Natural killer cell (primary cell): ENCODE data around the gene TINAGL1. TPM values are rescaled to one million over a fixed set of nuclear protein-coding genes. Genes with fewer than 3 reads are reported as not detected.

Experiments
- ATAC-seq, 3 donors: fragments of 150-1000 bp in 2 of 3; fragments of 200-7000 bp in 1 of 3; cut with Tn5 transposase; 1 replicate in 1 of 3; 2 replicates in 2 of 3; pipeline ENCODE4 v1.10.0; 2021; ENCODE audit warnings: mild to moderate bottlenecking in 2 of 3, moderate library complexity in 2 of 3
- DNase-seq, 2 donors: peaks; one replicate each; pipeline versions ENCODE4 v3.0.0 to v3.0.0-alpha.2; 2013 to 2021; ENCODE audit warnings: mixed read lengths in 1 of 2
- H3K27ac ChIP-seq: one replicate; pipeline ENCODE4 v1.5.1; 2013; ENCODE audit warnings: mild to moderate bottlenecking, low read length
- H3K27me3 ChIP-seq: one replicate; pipeline ENCODE4 v1.6.1; 2013; ENCODE audit warnings: low read length; ENCODE audit not compliant: control insufficient read depth, insufficient read depth
- H3K36me3 ChIP-seq: one replicate; pipeline ENCODE4 v1.6.1; 2013; ENCODE audit warnings: low read length; ENCODE audit not compliant: control insufficient read depth, insufficient read depth
- H3K4me1 ChIP-seq: one replicate; pipeline ENCODE4 v1.6.1; 2013; ENCODE audit warnings: low read length; ENCODE audit not compliant: control insufficient read depth, insufficient read depth
- H3K4me3 ChIP-seq: one replicate; pipeline ENCODE4 v1.5.1; 2013; ENCODE audit warnings: low read length
- H3K9me3 ChIP-seq: one replicate; pipeline ENCODE4 v1.6.1; 2013; ENCODE audit warnings: low read length; ENCODE audit not compliant: control insufficient read depth, insufficient read depth
- H3K27ac Mint-ChIP-seq, 2 donors: one replicate each; pipeline ENCODE4 v1.8.0; 2022; ENCODE audit warnings: mild to moderate bottlenecking in 2 of 2, mixed read lengths in 2 of 2, moderate library complexity in 1 of 2
- H3K27me3 Mint-ChIP-seq, 2 donors: one replicate each; pipeline ENCODE4 v1.8.0; 2022; ENCODE audit warnings: low read depth in 2 of 2, mixed read lengths in 2 of 2
- H3K36me3 Mint-ChIP-seq: one replicate; pipeline ENCODE4 v1.8.0; 2022; ENCODE audit warnings: mixed read lengths
- H3K4me1 Mint-ChIP-seq, 2 donors: one replicate each; pipeline ENCODE4 v1.8.0; 2022; ENCODE audit warnings: mixed read lengths in 2 of 2
- H3K4me3 Mint-ChIP-seq: one replicate; pipeline ENCODE4 v1.8.0; 2022; ENCODE audit warnings: mild to moderate bottlenecking, moderate library complexity, mixed read lengths
- H3K9me3 Mint-ChIP-seq, 2 donors: one replicate each; pipeline ENCODE4 v1.8.0; 2022; ENCODE audit warnings: mixed read lengths in 2 of 2
- WGBS: methylation state at CpG from one replicate; pipeline ENCODE4 v1.1.7; 2013; ENCODE audit warnings: missing lambda C conversion rate; ENCODE audit not compliant: insufficient coverage; 5-methylcytosine and 5-hydroxymethylcytosine counted together
- intact Hi-C: fragments of 100-400 bp; cut with micrococcal nuclease; formaldehyde crosslinking; loops from one replicate; pipeline ENCODE4 v1.14.2; 2022
- total RNA-seq, 4 donors: library from RNA; stranded (reverse); fragments of 120-200 nt in 1 of 4; gene quantifications; one replicate each; pipeline versions ENCODE4 v1.2.3 to v1.2.4, GENCODE V29; 2013 to 2022
- TF ChIP-seq, protein P1 (sequence below): fragments of 200-600 bp; IDR thresholded peaks from one replicate; pipeline ENCODE4 v1.8.0; 2022; ENCODE audit warnings: antibody characterized with exemption

The TINAGL1 gene
- total RNA-seq, 3 donors from 2014 or later (not counting 1 experiment from before 2014, with no cell fraction given): not detected

GRCh38 chr1:31552489-31552888 is 23.8 kb upstream of the TINAGL1 start:
- Mint-ChIP-seq H3K27ac (no peak overlapping the region), H3K36me3 (no peaks in the 10 kb centered on the region), H3K4me3 (no peak overlapping the region), H3K9me3 (no peaks in the 10 kb centered on the region), H3K4me1 (peaks cover 5% of the 10 kb centered on the region in 2 donors), H3K27me3 (peaks cover 6 to 14% of the 10 kb centered on the region in 2 donors)
- Histone ChIP-seq H3K27ac (no peak overlapping the region), H3K36me3 (no peaks in the 10 kb centered on the region), H3K27me3 (no peaks in the 10 kb centered on the region), H3K4me1 (peaks cover 10% of the 10 kb centered on the region), H3K4me3 (no peak overlapping the region), H3K9me3 (no peaks in the 10 kb centered on the region)
- WGBS: 92% methylated on average over 7 of the region's 7 CpGs
- ATAC-seq (no peak), DNase-seq (no peak)
- TF ChIP-seq, protein P1, sequence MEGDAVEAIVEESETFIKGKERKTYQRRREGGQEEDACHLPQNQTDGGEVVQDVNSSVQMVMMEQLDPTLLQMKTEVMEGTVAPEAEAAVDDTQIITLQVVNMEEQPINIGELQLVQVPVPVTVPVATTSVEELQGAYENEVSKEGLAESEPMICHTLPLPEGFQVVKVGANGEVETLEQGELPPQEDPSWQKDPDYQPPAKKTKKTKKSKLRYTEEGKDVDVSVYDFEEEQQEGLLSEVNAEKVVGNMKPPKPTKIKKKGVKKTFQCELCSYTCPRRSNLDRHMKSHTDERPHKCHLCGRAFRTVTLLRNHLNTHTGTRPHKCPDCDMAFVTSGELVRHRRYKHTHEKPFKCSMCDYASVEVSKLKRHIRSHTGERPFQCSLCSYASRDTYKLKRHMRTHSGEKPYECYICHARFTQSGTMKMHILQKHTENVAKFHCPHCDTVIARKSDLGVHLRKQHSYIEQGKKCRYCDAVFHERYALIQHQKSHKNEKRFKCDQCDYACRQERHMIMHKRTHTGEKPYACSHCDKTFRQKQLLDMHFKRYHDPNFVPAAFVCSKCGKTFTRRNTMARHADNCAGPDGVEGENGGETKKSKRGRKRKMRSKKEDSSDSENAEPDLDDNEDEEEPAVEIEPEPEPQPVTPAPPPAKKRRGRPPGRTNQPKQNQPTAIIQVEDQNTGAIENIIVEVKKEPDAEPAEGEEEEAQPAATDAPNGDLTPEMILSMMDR: no peak
- intact Hi-C loops: no loop called here

DNA sequence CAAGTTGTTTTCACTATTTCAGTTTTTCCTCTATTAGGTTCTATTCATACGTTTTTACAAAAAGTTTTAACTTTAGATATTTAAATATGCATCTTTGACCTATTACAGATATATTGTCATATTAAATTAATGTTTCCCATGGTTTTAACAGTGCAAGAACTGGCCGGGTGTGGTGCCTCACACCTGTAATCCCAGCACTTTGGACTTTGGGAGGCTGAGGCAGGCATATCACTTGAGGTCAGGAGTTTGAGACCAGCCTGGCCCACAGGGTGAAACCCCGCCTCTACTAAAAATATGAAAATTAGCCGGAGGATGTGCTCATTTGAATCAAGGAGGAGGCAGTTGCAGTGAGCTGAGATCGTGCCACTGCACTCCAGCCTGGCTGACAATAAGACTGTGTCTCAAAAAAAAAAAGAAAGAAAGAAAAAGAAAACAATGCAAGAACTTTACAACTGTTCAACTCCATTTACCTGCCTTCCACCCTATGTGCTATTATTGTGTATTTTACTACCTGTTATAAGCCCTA is 19.8 kb upstream of the TINAGL1 start:
- Histone ChIP-seq H3K36me3 (no peaks in the 10 kb centered on the region), H3K4me1 (no peaks in the 10 kb centered on the region), H3K27ac (no peak overlapping the region), H3K4me3 (no peak overlapping the region), H3K27me3 (no peaks in the 10 kb centered on the region), H3K9me3 (no peaks in the 10 kb centered on the region)
- Mint-ChIP-seq H3K27me3 (peaks cover 21 to 37% of the 10 kb centered on the region in 2 donors), H3K9me3 (peaks cover 0 to 2% of the 10 kb centered on the region in 2 donors), H3K4me3 (no peak overlapping the region), H3K4me1 (no peaks in the 10 kb centered on the region), H3K36me3 (no peaks in the 10 kb centered on the region), H3K27ac (no peak overlapping the region)
- ATAC-seq (no peak), DNase-seq (no peak)
- WGBS: 87% methylated on average over 4 of the region's 5 CpGs
- intact Hi-C loops: no loop called here
- TF ChIP-seq, protein P1: no peak

DNA sequence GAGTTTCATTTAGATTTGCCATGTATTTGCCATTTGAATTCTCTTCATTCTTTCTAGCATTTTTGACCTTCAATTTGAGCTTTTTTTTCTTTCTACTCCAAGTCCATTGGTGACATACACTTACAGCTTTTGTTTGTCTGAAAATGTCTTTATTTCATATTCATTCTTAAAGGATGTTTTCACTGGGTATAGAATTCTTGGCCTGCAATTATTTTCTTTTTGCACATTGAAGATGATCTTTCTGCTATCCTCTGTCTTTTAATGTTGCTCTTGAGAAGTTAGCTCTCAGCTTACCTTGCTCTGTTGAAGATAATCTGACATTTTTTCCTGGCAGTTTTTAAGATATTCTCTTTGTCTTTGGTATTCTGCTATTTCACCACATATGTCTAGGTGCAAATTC is 16.6 kb upstream of the TINAGL1 start:
- Mint-ChIP-seq H3K36me3 (no peaks in the 10 kb centered on the region), H3K27me3 (peaks cover 27 to 38% of the 10 kb centered on the region in 2 donors)
- no peaks in the 10 kb centered on the region for H3K4me1 ChIP-seq

More for the DNA sequence above, 16.6 kb upstream of the TINAGL1 start:
- Histone ChIP-seq H3K27me3 (no peaks in the 10 kb centered on the region), H3K36me3 (no peaks in the 10 kb centered on the region), H3K9me3 (no peaks in the 10 kb centered on the region), H3K27ac (no peak overlapping the region), H3K4me3 (no peak overlapping the region)
- no peaks in the 10 kb centered on the region for H3K4me1 Mint-ChIP-seq
- intact Hi-C loops: no loop called here
- DNase-seq (no peak), ATAC-seq (no peak)
- peaks cover 0 to 2% of the 10 kb centered on the region in 2 donors for H3K9me3 Mint-ChIP-seq
- no peak overlapping the region for H3K4me3 Mint-ChIP-seq
- TF ChIP-seq, protein P1: no peak
- H3K27ac Mint-ChIP-seq: no peak overlapping the region
